Ramos (cell line): ENCODE results near the gene TRANK1.

Experiments used
- in situ Hi-C: fragments of 300-500 bp; cut with MboI; formaldehyde crosslinking; loops from one replicate; pipeline ENCODE4 v1.14.3; 2022; ENCODE audit warnings: low sequenced_read_pairs; ENCODE audit not compliant: unreplicated experiment

The TRANK1 gene

DNA sequence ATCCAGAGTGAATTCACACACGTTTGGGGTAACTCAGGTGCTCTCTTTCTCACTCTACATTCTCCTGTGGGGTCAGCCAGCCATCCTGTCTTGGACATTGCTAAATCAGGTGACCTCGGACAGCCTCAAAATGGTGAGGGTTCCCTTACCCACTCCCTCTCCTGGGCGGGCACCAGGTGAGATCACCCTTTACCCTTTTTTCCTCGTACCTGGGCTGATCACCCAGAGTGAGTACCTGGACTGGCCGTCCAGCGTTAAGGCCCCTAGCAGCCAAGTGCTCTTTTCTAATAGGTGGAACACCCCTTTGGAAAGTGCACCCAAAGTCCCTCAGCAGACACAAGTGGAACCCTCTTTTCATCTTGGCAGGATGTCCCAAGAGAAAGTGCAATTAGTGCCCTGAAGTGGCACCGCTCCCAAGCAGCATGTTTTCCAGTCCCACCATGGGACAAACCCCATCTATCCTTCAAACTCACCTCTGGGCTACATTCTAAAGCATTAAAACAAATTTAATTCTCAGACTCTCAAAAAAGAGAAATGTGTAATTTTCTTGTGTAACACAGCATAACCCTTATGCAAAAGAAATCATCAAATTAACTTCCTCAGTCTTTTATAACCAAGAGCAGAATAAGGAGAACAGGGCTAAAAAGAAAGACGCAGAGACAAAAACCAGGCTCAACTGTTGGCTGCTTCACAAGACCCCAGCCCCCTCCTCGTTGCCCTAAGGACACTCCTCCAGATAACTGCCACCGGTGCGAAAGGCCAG is 20.7 kb downstream of the TRANK1 start:
- in situ Hi-C loops = loop anchor here (25.0 kb wide), 1 partner anchor 1262 kb away; no protein-coding TSS in a partner anchor

DNA sequence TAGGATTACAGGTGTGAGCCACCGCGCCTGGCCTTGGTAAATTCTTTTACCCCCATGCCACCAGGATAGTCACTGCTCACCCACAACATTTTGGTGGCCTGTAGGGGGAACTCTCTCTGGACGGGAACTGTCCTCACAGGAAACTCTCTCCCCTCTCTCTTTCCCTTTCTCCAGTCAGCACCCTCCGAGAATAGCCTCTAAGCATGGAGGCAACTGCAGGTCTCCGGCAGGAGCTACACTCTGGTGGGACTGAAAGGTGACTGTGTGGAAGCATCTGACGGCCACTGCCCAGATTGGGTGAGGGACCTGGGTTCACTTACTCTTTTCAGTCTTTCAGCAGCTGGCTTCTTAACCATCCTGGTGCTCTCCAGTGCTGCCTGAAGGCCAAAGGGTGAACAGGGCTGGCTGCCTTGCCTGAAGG is 21.3 kb downstream of the TRANK1 start:
- in situ Hi-C loops = loop anchor here (25.0 kb wide), 1 partner anchor 1261 kb away; no protein-coding TSS in a partner anchor

DNA sequence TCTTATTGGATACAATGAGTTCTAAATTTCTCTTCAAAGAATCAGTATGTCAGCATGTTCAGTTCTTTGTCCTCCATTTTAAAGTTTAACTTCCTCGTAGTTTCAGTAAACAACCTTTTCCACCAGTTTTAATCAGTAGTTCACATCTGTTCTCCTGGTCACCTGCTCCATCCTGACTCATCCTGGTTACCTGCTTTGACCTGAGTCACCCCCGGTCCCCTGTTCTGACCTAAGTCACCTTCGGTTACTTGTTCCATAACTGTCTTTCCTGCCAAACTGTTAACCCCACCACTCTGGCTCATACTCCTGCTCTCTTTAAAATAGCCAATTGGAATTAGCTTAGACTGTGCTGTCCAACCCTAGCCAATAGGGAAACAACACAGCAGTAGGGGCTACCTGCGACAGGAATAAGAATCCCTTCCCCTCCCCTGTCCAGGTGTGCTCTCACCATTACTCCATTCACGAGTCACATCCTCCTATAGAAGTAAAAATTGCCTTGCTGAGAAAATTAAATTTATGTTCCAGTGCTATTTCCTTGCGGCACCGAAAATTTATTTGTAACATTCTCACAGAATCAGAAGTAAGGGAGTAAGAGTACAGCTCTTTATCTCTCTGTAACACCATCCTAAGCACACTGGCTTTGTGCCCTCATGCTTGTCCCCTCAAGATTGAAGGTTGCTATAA is 23.8 kb downstream of the TRANK1 start:
- in situ Hi-C loops = loop anchor here (25.0 kb wide), 1 partner anchor 1259 kb away; no protein-coding TSS in a partner anchor

DNA sequence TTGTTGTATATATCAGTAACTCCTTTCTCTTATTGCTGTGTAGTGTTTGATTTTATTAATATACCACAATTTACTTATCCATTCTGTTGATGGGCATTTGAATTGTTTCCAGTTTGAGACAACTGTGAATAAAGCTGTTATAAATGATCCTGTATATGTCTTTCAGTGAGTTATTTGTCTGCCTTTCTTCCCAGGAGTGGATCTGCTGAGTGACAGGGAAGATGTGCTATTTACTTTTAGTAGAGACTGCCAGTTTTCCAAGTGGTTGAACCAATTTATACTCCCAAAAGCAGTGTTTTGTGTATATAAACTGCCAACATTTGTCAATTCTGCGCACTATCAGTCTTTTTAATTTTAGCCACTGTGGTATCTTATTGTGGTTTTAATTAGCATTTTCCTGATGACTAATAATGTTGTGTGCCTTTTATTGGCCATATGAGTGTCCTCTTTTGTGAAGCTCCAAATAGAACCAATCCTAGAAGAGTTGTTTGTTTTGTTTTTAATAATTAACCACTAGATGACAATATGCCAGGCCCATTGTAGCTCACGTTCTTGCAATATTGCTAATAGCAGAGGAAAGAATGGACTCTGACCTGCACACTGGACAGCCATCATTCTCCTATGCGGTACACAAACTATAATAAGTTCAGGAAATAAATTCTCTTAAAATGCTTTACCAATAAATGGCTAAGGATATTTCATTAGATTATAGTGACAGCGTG is 25.3 kb downstream of the TRANK1 start:
- in situ Hi-C loops = loop anchor here (25.0 kb wide), 1 partner anchor 1257 kb away; no protein-coding TSS in a partner anchor

DNA sequence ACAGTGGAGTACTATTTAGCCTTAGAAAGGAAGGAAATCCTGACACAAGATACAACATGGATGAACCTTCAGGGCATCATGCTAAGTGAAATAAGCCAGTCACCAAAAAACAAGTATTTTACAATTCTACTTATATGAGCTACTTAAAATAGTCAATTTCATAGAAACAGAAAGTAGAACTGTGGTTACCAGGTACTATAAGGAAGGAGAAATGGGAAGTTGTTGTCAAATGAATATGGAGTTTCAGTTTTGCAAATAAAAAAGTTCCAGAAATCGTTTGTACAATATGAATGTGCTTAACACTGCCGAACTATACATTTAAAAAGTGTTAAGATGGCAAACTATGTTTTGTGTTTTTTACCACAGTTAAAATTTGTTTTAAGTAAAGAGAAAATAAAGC is 26.8 kb downstream of the TRANK1 start:
- in situ Hi-C loops = loop anchor here (25.0 kb wide), 1 partner anchor 1256 kb away; no protein-coding TSS in a partner anchor

DNA sequence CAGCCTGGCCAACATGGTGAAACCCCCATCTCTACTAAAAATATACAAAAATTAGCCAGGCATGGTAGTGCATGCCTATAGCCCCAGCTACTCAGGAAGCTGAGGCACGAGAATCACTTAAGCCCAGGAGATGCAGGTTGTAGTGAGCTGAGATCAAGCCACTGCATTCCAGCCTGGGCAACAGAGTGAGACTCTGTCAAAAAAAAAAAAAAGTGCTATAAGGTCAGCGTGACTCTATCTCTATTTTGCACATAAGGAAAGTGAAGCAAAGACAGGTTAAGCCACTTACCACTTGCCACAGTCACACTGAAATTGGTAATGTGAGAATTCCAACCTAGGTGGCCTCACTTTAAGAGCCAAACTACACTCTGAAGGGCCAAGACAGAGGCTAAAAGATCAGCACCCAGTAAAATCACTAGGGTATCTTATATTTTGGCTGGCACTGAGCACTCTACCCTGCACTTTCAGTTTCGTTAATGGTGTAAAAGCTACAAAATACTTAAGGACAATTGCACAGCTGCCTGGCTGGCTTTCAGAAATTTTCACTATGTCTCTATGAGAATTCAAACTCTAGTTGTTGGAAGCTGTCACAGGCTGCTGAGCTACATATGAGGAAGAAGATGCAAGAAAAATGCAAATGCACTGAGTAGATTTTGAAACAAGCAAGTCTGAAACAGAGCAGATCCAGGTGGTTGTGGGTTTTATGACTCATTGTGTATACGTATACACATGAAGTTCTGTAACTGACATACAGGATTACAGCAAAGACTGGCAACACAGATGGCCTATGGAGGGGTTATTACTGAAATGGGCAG is 32.7 kb downstream of the TRANK1 start:
- in situ Hi-C loops = loop anchor here (25.0 kb wide), 1 partner anchor 1250 kb away; no protein-coding TSS in a partner anchor

DNA sequence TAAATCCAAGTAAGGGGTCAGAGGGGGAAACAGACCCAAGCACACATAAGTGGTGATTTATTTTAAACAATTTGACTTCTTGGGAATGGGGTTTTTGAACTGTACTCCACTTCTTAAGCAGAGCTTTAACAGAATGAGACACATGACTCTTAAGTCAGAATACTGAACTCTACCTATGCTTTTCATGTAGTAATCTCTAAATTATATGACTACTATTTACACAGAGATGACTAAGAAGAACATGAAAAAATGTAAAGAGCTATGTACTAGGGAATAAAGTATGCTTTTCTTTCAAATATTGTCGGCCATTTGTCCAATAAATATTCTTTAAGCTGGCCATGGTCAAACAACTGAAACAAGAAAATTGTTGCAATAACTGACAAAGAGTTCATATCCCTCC is 35.2 kb downstream of the TRANK1 start:
- in situ Hi-C loops = loop anchor here (25.0 kb wide), 1 partner anchor 1247 kb away; no protein-coding TSS in a partner anchor

DNA sequence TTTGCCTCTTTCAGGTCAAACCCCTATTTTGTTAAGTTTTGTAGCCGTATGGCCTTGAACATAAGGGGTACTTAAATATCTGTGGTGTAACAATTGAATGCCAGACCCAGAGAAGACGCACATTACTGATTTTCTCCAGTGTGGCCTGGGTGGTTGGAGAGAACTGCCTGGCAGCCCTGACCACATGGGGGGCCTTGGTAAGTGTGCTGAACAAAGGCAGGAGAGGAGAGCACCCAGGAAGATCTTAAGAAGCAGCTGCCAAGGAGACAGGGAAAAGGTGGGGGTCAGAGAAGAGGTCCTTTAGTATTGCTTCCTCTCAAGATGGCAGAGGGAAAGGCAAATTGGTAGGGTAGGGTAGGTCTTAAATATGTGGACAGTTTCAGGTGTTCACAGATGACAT is 35.7 kb downstream of the TRANK1 start:
- in situ Hi-C loops = loop anchor here (25.0 kb wide), 1 partner anchor 1247 kb away; no protein-coding TSS in a partner anchor

DNA sequence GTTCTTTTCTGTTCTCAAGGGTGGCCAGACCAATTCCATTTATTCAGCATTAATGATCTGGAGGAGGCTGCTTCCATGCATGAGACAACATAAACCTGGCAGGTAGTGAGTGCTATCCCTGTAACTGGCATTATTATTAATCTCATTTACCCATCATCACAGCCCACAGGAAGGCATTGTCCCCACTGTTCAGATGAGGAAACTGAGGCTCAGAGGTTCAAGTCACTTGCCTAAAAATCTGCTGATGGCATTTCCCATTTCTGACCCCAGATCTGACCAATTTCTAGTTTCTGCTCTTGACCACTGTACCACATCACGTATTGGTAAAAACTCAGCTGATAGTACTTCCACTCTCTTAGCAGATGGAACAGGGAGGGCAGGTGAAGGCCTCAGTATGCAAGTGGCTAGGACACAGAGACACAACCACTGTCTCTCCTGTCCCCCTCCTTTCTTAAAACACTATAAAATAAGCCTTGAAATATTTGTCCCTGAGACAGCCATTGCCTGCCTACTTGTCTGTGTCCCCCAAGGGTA is 36.1 kb downstream of the TRANK1 start:
- in situ Hi-C loops = loop anchor here (25.0 kb wide), 1 partner anchor 1246 kb away; no protein-coding TSS in a partner anchor

DNA sequence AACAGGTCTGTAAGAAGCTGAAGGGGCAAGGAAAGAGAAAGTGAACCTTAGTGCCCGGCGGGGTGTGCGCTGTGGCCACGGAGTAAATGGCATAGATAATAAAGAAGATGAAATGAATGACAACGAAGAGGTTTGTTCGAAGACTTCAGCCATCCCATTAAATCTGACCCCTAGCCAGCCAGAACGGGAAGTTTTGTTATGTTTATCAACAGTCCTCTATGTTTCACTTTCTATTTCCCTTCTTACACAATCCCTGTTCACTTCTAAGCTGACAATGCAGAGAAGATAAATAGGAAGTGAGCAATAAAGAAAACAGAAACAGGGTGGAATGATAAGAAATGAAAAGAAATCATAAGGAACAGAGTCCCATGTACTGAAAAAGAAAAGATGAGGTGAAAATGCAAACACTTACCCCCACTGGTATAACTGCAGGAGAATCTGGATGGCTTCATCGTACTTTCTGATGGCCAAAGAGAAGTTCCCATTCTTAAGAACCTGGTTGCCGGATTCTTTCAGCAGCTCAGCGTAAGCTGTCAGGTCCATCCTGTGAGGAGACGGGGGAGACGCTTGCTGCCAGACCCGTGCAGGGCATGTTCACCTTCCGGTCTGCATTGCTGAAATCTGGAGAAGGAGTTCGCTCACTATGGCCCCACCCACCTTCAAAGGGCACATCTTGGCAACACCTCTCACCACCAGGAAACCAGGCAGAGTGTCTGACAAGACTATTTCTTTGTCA is 36.8 kb downstream of the TRANK1 start:
- in situ Hi-C loops = loop anchor here (25.0 kb wide), 1 partner anchor 1246 kb away; no protein-coding TSS in a partner anchor

DNA sequence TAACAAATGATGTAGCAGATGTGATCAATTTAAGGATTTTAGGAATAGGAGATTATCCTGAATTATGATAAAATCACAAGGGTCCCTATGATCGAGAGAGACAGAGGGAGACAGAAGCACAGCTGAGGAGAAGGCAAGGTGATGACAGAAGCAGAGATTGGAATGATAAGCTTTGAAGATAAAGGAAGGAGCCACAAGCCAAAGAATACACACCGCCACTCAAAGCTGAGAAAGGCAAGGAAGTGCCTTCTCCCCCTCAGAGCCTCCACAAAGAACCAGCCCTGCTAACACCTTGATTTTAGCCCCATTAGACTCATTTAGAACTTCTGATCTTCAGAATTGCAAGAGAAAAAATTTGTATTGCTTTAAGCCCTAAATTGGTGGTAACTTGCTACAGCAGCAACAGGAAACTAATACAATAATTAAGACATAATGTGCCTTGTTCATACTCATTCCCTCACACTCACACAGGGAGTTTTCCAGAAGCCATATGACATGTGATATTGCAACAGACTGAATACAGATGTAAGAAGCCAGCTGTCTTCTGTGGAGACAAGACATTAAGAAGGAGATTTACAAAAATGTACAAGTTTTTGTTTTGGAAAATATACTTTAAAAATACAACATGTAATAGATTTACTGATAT is 38.2 kb downstream of the TRANK1 start:
- in situ Hi-C loops = loop anchor here (25.0 kb wide), 1 partner anchor 1244 kb away; no protein-coding TSS in a partner anchor

DNA sequence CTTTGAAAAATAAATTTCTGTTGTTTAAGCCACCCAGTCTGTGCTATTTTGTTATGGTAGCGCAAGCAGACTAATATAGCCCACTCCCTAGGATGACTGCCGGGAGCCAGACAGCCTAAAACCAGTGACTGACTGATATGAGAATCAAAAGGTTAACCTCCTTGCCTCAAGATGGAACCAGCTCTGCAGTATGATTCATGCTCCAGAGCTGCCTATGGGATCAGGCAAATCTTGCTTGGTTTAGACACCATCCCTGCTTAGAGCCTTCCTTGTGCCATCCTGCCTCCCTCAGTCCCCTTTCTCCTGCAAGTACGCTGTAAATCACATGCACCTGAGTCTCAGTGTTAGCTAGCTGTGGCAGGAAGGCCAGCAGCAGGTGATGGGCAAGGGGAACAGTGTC is 39.3 kb downstream of the TRANK1 start:
- in situ Hi-C loops = loop anchor here (25.0 kb wide), 1 partner anchor 1243 kb away; no protein-coding TSS in a partner anchor

DNA sequence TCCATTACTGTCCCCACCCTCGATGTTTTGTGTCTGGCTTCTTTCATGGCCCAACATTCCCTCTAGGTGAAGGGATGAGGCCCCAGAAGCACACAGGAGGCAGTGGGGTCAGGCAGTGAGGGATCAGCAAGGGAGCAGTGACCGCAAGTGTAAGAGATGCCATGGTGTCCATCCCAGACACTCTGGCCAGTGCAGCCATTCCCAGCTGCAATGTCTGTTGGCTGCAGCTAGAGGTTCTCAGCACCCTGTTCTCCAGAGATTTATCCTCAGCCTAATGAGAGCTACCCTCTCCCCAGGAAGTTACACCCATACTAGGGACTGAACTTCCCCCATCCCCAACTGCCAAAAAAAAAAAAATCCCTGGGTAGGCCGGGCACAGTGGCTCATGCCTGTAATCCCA is 40.2 kb downstream of the TRANK1 start:
- in situ Hi-C loops = loop anchor here (25.0 kb wide), 1 partner anchor 1242 kb away; no protein-coding TSS in a partner anchor

DNA sequence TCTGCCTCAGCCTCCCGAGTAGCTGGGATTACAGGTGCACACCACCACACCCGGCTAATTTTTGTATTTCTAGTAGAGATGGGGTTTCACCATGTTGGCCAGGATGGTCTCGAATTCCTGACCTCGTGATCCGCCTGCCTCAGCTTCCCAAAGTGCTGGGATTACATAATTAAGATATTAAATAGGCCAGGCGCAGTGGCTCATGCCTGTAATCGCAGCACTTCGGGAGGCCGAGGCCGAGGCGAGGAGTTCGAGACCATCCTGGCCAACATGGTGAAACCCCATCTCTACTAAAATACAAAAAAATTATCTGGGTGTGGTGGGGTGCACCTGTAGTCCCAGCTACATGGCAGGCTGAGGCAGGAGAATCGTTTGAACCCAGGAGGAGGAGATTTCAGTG is 40.8 kb downstream of the TRANK1 start:
- in situ Hi-C loops = loop anchor here (25.0 kb wide), 1 partner anchor 1242 kb away; no protein-coding TSS in a partner anchor

DNA sequence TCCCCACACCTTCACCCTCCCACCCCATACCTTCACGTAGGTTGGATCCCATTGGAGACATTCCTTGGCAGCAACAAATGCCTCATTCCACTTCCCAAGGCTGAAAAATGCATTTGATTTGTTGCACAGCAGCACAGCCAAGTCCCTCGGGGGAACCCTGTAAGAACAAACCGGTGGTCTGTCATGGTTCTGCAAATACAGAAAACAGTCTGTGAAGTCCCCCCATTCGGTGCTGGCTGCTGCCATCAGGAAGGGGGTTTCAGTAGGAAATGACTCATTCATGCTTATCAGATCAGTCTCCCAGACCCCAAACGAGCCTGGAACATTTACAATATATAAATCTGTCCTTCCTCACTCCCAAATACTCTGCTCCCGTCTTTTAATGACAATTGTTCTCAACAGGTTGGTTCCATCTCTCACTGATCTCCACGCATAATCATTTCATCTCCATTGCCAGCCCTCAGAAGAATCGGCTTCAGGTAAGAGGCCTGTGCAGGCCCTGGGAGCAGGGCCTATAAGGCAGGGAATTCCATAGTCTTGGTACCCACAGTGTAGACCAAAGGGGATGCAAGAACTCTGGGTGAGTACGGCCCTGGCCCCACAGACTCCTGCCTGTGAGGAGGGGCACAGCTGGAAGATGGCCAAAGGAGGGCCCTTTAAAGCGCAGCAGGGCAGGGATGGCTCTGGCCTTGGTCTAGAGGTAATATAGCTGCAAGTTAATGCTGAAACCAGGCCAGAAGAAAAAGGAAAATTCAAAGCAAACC is 41.6 kb downstream of the TRANK1 start:
- in situ Hi-C loops = loop anchor here (25.0 kb wide), 1 partner anchor 1241 kb away; no protein-coding TSS in a partner anchor

DNA sequence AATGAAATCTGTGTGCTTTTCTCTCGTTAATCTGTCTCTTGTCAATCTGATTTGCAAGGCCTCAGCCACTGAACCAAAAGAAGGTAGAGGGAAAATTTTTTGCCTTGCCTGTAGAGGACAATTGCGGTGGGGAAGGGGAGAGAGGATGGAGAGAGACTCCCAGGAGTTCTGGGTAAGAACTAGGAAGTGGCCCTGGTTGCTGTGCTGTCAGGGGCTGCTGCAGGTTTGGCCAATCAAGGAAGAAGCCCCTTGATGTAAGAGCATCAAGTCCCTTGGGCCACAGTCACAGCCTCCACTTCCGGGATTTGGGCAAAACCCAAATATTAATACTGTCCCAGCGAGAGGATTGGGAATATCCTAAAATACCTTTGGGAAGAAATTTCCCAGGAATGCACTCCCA is 43.3 kb downstream of the TRANK1 start:
- in situ Hi-C loops = loop anchor here (25.0 kb wide), 1 partner anchor 1239 kb away; no protein-coding TSS in a partner anchor
